ENCODE data around the gene TRIM24. TPM values are rescaled to one million over a fixed set of nuclear protein-coding genes. Genes with fewer than 3 reads are reported as not detected.
"Not testable (repeated sequence)": the region's sequence is repeated elsewhere in the genome, so short reads cannot be mapped to it uniquely, and the experiment has no call there.

TRIM24 gene
- total RNA-seq, 1 experiment from 2014 or later = 17.4 TPM

GRCh38 chr7:138478499-138478908 lies 18.4 kb downstream of the TRIM24 start:
- no peak overlapping the region for H3K27ac ChIP-seq (ENCODE audit: low read length)
- peaks cover 7% of the 10 kb centered on the region for H3K4me1 ChIP-seq (ENCODE audit: low read length)
- H3K36me3 ChIP-seq (ENCODE audit: insufficient read depth, low read length) = no peaks in the 10 kb centered on the region
- H3K9ac ChIP-seq (ENCODE audit: low read length) = no peak overlapping the region
- no peaks in the 10 kb centered on the region for H3K27me3 ChIP-seq (ENCODE audit: low read length)
- H3K4me3 ChIP-seq (ENCODE audit: low read length) = no peak overlapping the region
- H4K20me1 ChIP-seq (ENCODE audit: insufficient read depth, low read depth, low read length) = 0 out of 2 replicates have a peak, but pooled peaks cover 6% of the 10 kb centered on the region
- peaks cover 97% of the 10 kb centered on the region for H3K79me2 ChIP-seq (ENCODE audit: low read length)
- no peaks in the 10 kb centered on the region for H3K9me3 ChIP-seq (ENCODE audit: low read length)
- DNase-seq = no peak
- no peak overlapping the region for H3K4me2 ChIP-seq (ENCODE audit: low read depth, low read length, poor library complexity, severe bottlenecking)
- no peaks in the 10 kb centered on the region for H3K9me2 ChIP-seq (replicated peaks; ENCODE audit: insufficient read depth, low read length)
- H2AFZ ChIP-seq (ENCODE audit: low read length) = no peak overlapping the region

- H3K36me3 ChIP-seq (ENCODE audit: insufficient read depth, low read length) = no peaks in the 10 kb centered on the region
- H3K27ac ChIP-seq (ENCODE audit: low read length) = no peak overlapping the region
- no peaks in the 10 kb centered on the region for H3K9me2 ChIP-seq (replicated peaks; ENCODE audit: insufficient read depth, low read length)
- H3K79me2 ChIP-seq (ENCODE audit: low read length) = peaks cover 97% of the 10 kb centered on the region
- H4K20me1 ChIP-seq (ENCODE audit: insufficient read depth, low read depth, low read length) = no peaks in the 10 kb centered on the region
- no peak overlapping the region for H3K9ac ChIP-seq (ENCODE audit: low read length)
- no peak overlapping the region for H3K4me3 ChIP-seq (ENCODE audit: low read length)
- no peak overlapping the region for H3K4me2 ChIP-seq (ENCODE audit: low read depth, low read length, poor library complexity, severe bottlenecking)
- no peaks in the 10 kb centered on the region for H3K9me3 ChIP-seq (ENCODE audit: low read length)
- peaks cover 12% of the 10 kb centered on the region for H3K4me1 ChIP-seq (ENCODE audit: low read length)
- no peak overlapping the region for H2AFZ ChIP-seq (ENCODE audit: low read length)
- no peaks in the 10 kb centered on the region for H3K27me3 ChIP-seq (ENCODE audit: low read length)
- DNase-seq = no peak
Observed at GRCh38 chr7:138480527-138480926, 20.5 kb downstream of the TRIM24 start.

GRCh38 chr7:138481447-138482380 lies 21.7 kb downstream of the TRIM24 start:
- H3K9me2 ChIP-seq (replicated peaks; ENCODE audit: insufficient read depth, low read length) = no peaks in the 10 kb centered on the region

GRCh38 chr7:138483531-138483930 lies 23.5 kb downstream of the TRIM24 start:
- Histone ChIP-seq H3K4me3 (ENCODE audit: low read length) (no peak overlapping the region), H3K27me3 (ENCODE audit: low read length) (no peaks in the 10 kb centered on the region), H3K4me1 (ENCODE audit: low read length) (peaks cover 12% of the 10 kb centered on the region), H3K27ac (ENCODE audit: low read length) (peak overlapping the region; percentile 59), H2AFZ (ENCODE audit: low read length) (no peak overlapping the region), H3K9me2 (replicated peaks; ENCODE audit: insufficient read depth, low read length) (no peaks in the 10 kb centered on the region), H3K9ac (ENCODE audit: low read length) (no peak overlapping the region), H3K79me2 (ENCODE audit: low read length) (peaks cover 93% of the 10 kb centered on the region), H3K4me2 (ENCODE audit: low read depth, low read length, poor library complexity, severe bottlenecking) (peak overlapping the region; percentile 39), H3K9me3 (ENCODE audit: low read length) (no peaks in the 10 kb centered on the region), H4K20me1 (ENCODE audit: insufficient read depth, low read depth, low read length) (no peaks in the 10 kb centered on the region), H3K36me3 (ENCODE audit: insufficient read depth, low read length) (no peaks in the 10 kb centered on the region)
- peak; percentile 59 for DNase-seq

More at GRCh38 chr7:138481447-138482380, 21.7 kb downstream of the TRIM24 start:
- Histone ChIP-seq H4K20me1 (ENCODE audit: insufficient read depth, low read depth, low read length) (no peaks in the 10 kb centered on the region), H3K36me3 (ENCODE audit: insufficient read depth, low read length) (no peaks in the 10 kb centered on the region), H3K9ac (ENCODE audit: low read length) (no peak overlapping the region), H3K27me3 (ENCODE audit: low read length) (no peaks in the 10 kb centered on the region), H3K79me2 (ENCODE audit: low read length) (peaks cover 96% of the 10 kb centered on the region), H3K27ac (ENCODE audit: low read length) (no peak overlapping the region), H3K4me1 (ENCODE audit: low read length) (peaks cover 12% of the 10 kb centered on the region), H3K4me2 (ENCODE audit: low read depth, low read length, poor library complexity, severe bottlenecking) (no peak overlapping the region), H3K9me3 (ENCODE audit: low read length) (no peaks in the 10 kb centered on the region), H2AFZ (ENCODE audit: low read length) (no peak overlapping the region), H3K4me3 (ENCODE audit: low read length) (no peak overlapping the region)
- no peak for DNase-seq

GRCh38 chr7:138485508-138485907 lies 25.4 kb downstream of the TRIM24 start:
- not testable (repeated sequence) for H3K4me2 ChIP-seq (ENCODE audit: low read depth, low read length, poor library complexity, severe bottlenecking); H3K36me3 ChIP-seq (ENCODE audit: insufficient read depth, low read length); H2AFZ ChIP-seq (ENCODE audit: low read length); H3K27me3 ChIP-seq (ENCODE audit: low read length); H4K20me1 ChIP-seq (ENCODE audit: insufficient read depth, low read depth, low read length); DNase-seq; H3K9me2 ChIP-seq (replicated peaks; ENCODE audit: insufficient read depth, low read length); H3K9ac ChIP-seq (ENCODE audit: low read length); H3K9me3 ChIP-seq (ENCODE audit: low read length); H3K4me3 ChIP-seq (ENCODE audit: low read length); H3K27ac ChIP-seq (ENCODE audit: low read length)
- peaks cover 12% of the 10 kb centered on the region for H3K4me1 ChIP-seq (ENCODE audit: low read length)
- H3K79me2 ChIP-seq (ENCODE audit: low read length) = peaks cover 94% of the 10 kb centered on the region

GRCh38 chr7:138489139-138489538 lies 29.1 kb downstream of the TRIM24 start:
- not testable (repeated sequence) for H2AFZ ChIP-seq (ENCODE audit: low read length); H3K27ac ChIP-seq (ENCODE audit: low read length); H3K9ac ChIP-seq (ENCODE audit: low read length); H3K4me2 ChIP-seq (ENCODE audit: low read depth, low read length, poor library complexity, severe bottlenecking); H3K4me3 ChIP-seq (ENCODE audit: low read length); DNase-seq; H4K20me1 ChIP-seq (ENCODE audit: insufficient read depth, low read depth, low read length); H3K9me2 ChIP-seq (replicated peaks; ENCODE audit: insufficient read depth, low read length); H3K9me3 ChIP-seq (ENCODE audit: low read length); H3K4me1 ChIP-seq (ENCODE audit: low read length); H3K27me3 ChIP-seq (ENCODE audit: low read length); H3K36me3 ChIP-seq (ENCODE audit: insufficient read depth, low read length)
- H3K79me2 ChIP-seq (ENCODE audit: low read length) = peaks cover 95% of the 10 kb centered on the region

- no peaks in the 10 kb centered on the region for H3K27me3 ChIP-seq (ENCODE audit: low read length)
- no peaks in the 10 kb centered on the region for H4K20me1 ChIP-seq (ENCODE audit: insufficient read depth, low read depth, low read length)
- H2AFZ ChIP-seq (ENCODE audit: low read length) = no peak overlapping the region
- no peaks in the 10 kb centered on the region for H3K9me3 ChIP-seq (ENCODE audit: low read length)
- peaks cover 96% of the 10 kb centered on the region for H3K79me2 ChIP-seq (ENCODE audit: low read length)
- no peak overlapping the region for H3K27ac ChIP-seq (ENCODE audit: low read length)
- H3K9me2 ChIP-seq (replicated peaks; ENCODE audit: insufficient read depth, low read length) = no peaks in the 10 kb centered on the region
- H3K36me3 ChIP-seq (ENCODE audit: insufficient read depth, low read length) = peaks cover 2% of the 10 kb centered on the region; the same call in 1 of the 2 replicates
- 0 out of 2 replicates have a peak, but pooled peaks cover 5% of the 10 kb centered on the region for H3K4me1 ChIP-seq (ENCODE audit: low read length)
- H3K9ac ChIP-seq (ENCODE audit: low read length) = no peak overlapping the region
- H3K4me3 ChIP-seq (ENCODE audit: low read length) = no peak overlapping the region
- DNase-seq = no peak
- no peak overlapping the region for H3K4me2 ChIP-seq (ENCODE audit: low read depth, low read length, poor library complexity, severe bottlenecking)
Observed at GRCh38 chr7:138491612-138492386, 31.7 kb downstream of the TRIM24 start.

GRCh38 chr7:138492423-138492822 lies 32.4 kb downstream of the TRIM24 start:
- Histone ChIP-seq H3K9me3 (ENCODE audit: low read length) (no peaks in the 10 kb centered on the region), H3K79me2 (ENCODE audit: low read length) (peaks cover 100% of the 10 kb centered on the region), H3K4me3 (ENCODE audit: low read length) (no peak overlapping the region), H3K36me3 (ENCODE audit: insufficient read depth, low read length) (peaks cover 2% of the 10 kb centered on the region; the same call in 1 of the 2 replicates), H3K27me3 (ENCODE audit: low read length) (no peaks in the 10 kb centered on the region), H3K9me2 (replicated peaks; ENCODE audit: insufficient read depth, low read length) (no peaks in the 10 kb centered on the region), H3K27ac (ENCODE audit: low read length) (no peak overlapping the region), H3K4me1 (ENCODE audit: low read length) (0 out of 2 replicates have a peak, but pooled peaks cover 5% of the 10 kb centered on the region), H3K9ac (ENCODE audit: low read length) (no peak overlapping the region), H4K20me1 (ENCODE audit: insufficient read depth, low read depth, low read length) (no peaks in the 10 kb centered on the region), H3K4me2 (ENCODE audit: low read depth, low read length, poor library complexity, severe bottlenecking) (no peak overlapping the region), H2AFZ (ENCODE audit: low read length) (no peak overlapping the region)
- no peak for DNase-seq
